ENCODE results near the gene SAMD4B. TPM values are rescaled to one million over a fixed set of nuclear protein-coding genes. Genes with fewer than 3 reads are reported as not detected.

Gene SAMD4B
- total and polyA plus RNA-seq, 2 of the 8 experiments (the other 6 are each of a cell fraction or from before 2014, with no cell fraction given), result 137 to 158 TPM

DNA sequence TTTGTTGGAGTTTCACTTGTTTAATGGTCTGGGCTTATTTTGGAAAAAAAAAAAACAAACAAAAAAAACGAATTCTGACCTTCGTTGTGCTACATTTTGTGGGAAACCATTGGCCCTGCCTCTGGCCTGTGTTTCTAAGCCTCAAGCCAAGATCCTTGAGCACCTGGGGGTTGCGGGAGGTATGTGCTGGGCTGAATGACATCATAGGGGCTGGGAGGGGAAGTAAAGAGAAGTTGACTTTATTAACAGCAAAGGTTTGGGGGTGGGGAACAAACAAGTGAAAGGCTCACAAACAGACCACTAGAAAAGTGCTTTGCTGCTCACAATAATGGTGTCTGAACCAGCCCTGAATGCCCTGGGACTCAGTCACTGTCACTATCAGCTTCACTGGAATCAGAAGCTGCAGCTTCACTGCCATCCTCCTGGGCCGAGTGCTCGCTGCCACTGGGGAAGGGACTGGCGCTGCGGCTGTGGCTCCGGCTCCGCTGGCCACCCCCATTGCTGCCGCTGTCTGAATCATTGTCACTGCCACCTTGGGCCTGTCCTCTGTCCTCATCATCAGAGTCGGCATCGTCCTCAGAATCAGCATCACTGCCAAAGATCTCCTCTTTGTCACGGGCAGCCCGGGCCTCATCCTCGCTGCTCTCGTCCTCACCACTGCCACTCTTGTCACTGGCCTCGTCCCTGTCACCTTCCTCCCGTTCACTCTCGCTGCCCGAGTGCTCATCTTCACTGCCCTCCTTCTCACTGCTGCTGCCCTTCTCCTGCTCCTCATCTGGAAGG is 43.6 kb downstream of the SAMD4B start:
- H3K9ac ChIP-seq (replicated peaks in 1 of 4; ENCODE audit: extremely low read depth in 1 of 4, low read depth in 3 of 4, low read length in 3 of 4), result no peak overlapping the region
- H4K20me1 ChIP-seq (replicated peaks in 1 of 2; ENCODE audit: control insufficient read depth in 1 of 2, insufficient read depth in 2 of 2, low read length in 2 of 2), result peaks cover 0 to 9% of the 10 kb centered on the region in 2 experiments
- no peak overlapping the region for H3K18ac ChIP-seq (ENCODE audit: extremely low read depth, low read length)
- H4K5ac ChIP-seq (ENCODE audit: insufficient read length, low read depth, low read length), result no peak overlapping the region
- H3K4me2 ChIP-seq (ENCODE audit: insufficient read depth in 1 of 2, low read depth in 2 of 2, low read length in 2 of 2), result no peak overlapping the region
- H3K79me1 ChIP-seq (ENCODE audit: low read depth, low read length), result peaks cover 5% of the 10 kb centered on the region
- 92% methylated on average over 19 of the region's 20 CpGs; no CpG with 5 or more reads in 1 of the 2 experiments for WGBS, 2 experiments (ENCODE audit: extremely low coverage in 1 of 2, insufficient coverage in 1 of 2, insufficient read length in 1 of 2, insufficient replicate concordance in 2 of 2, low coverage in 1 of 2, low lambda C conversion rate in 2 of 2, missing lambda C conversion rate in 1 of 2)
- no peak overlapping the region for H4K91ac ChIP-seq (replicated peaks; ENCODE audit: insufficient read length, low read length)
- no peak overlapping the region for H2BK12ac ChIP-seq (ENCODE audit: low read depth, low read length)
- ChIA-PET POLR2A (ENCODE audit: partially characterized antibody) (interaction anchor here (0.7 to 3.9 kb wide), 13 partner anchors 10 to 75 kb away, joined by 3 to 12 read pairs (median 4); no protein-coding TSS in a partner anchor), CTCF (ENCODE audit: partially characterized antibody) (interaction anchor here (0.7 to 1.2 kb wide), 2 partner anchors 9 to 15 kb away, joined by 3 read pairs; no protein-coding TSS in a partner anchor)
- H3K79me2 ChIP-seq (ENCODE audit: control insufficient read depth in 1 of 2, insufficient read depth in 2 of 2, low read length in 2 of 2), result peaks cover 0 to 5% of the 10 kb centered on the region in 2 experiments; a peak in 1 of 4 replicates
- H3K56ac ChIP-seq (replicated peaks; ENCODE audit: insufficient read length, low read depth, low read length), result no peak overlapping the region
- no peak overlapping the region for H3K23ac ChIP-seq (ENCODE audit: insufficient read length)
- FAIRE-seq, result no peak
- no peak overlapping the region for H3K14ac ChIP-seq (ENCODE audit: insufficient read length)
- H4K8ac ChIP-seq (ENCODE audit: extremely low read depth, insufficient read depth, low read length), result no peak overlapping the region
- no peak overlapping the region for H3K4me3 ChIP-seq (ENCODE audit: extremely low read depth in 1 of 4, insufficient read depth in 2 of 4, low read depth in 3 of 4, low read length in 4 of 4)
- H2BK5ac ChIP-seq (ENCODE audit: low read depth, low read length), result no peak overlapping the region; the same call in 1 of the 2 replicates
- no peak overlapping the region for H2BK15ac ChIP-seq (ENCODE audit: low read length)
- no peak overlapping the region for H2BK20ac ChIP-seq (ENCODE audit: low read length)
- no peak overlapping the region for H3K27ac ChIP-seq (ENCODE audit: low read depth, low read length)
- H2AK5ac ChIP-seq (ENCODE audit: low read depth, low read length), result no peak overlapping the region
- H3K36me3 ChIP-seq (ENCODE audit: control insufficient read depth in 2 of 4, insufficient read depth in 4 of 4, low read length in 3 of 4), result peaks cover 15 to 66% (median 35%) of the 10 kb centered on the region in 4 experiments; a peak in 7 of 8 replicates
- H2BK120ac ChIP-seq (replicated peaks; ENCODE audit: low read depth, low read length), result no peak overlapping the region
- H2AFZ ChIP-seq (ENCODE audit: low read length), result no peak overlapping the region
- DNase-seq (ENCODE audit: low read depth in 1 of 2, low spot score in 2 of 2), result no peak
- H3K23me2 ChIP-seq (ENCODE audit: low read depth, low read length), result peaks cover 2% of the 10 kb centered on the region; the same call in 1 of the 2 replicates
- no peaks in the 10 kb centered on the region for H3K27me3 ChIP-seq (replicated peaks in 1 of 4; ENCODE audit: control insufficient read depth in 3 of 4, extremely low read depth in 1 of 4, insufficient read depth in 3 of 4, low read length in 3 of 4)
- peaks cover 0 to 10% (median 4%) of the 10 kb centered on the region in 4 experiments; a peak in 4 of 7 replicates for H3K4me1 ChIP-seq (replicated peaks in 1 of 4; ENCODE audit: control insufficient read depth in 3 of 4, insufficient read depth in 4 of 4, low read length in 3 of 4)
- no peaks in the 10 kb centered on the region for H3K9me3 ChIP-seq (ENCODE audit: insufficient read depth in 2 of 2, low read depth in 1 of 2, low read length in 1 of 2)
- no peak for TF ChIP-seq JUND (IDR thresholded peaks at IDR 0.05; ENCODE audit: low read length)
- no peak for TF ChIP-seq CTBP2 (IDR thresholded peaks at IDR 0.05; ENCODE audit: borderline replicate concordance, insufficient read depth, insufficient read length, low read length)
- TF ChIP-seq TCF12 (IDR thresholded peaks at IDR 0.05; ENCODE audit: low read depth, low read length), result no peak
- no peak for TF ChIP-seq MAFK (IDR thresholded peaks at IDR 0.05; ENCODE audit: low read depth, low read length)
- TF ChIP-seq, protein P1, sequence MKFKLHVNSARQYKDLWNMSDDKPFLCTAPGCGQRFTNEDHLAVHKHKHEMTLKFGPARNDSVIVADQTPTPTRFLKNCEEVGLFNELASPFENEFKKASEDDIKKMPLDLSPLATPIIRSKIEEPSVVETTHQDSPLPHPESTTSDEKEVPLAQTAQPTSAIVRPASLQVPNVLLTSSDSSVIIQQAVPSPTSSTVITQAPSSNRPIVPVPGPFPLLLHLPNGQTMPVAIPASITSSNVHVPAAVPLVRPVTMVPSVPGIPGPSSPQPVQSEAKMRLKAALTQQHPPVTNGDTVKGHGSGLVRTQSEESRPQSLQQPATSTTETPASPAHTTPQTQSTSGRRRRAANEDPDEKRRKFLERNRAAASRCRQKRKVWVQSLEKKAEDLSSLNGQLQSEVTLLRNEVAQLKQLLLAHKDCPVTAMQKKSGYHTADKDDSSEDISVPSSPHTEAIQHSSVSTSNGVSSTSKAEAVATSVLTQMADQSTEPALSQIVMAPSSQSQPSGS (IDR thresholded peaks at IDR 0.05; ENCODE audit: low read length), result no peak
- no peak for TF ChIP-seq SAP30 (IDR thresholded peaks at IDR 0.05; ENCODE audit: insufficient read depth, insufficient replicate concordance, low read length)
- no peak for TF ChIP-seq SIX5 (IDR thresholded peaks at IDR 0.05; ENCODE audit: low read depth, low read length)
- no peak overlapping the region for H3K4ac ChIP-seq (replicated peaks; ENCODE audit: insufficient read length, low read depth, low read length)

Data from H1 (cell line).